GM12873 (cell line): ENCODE results near the gene PCDHGC3.

Experiments
- CTCF ChIP-seq: IDR thresholded peaks from 2 replicates; pipeline ENCODE4 v1.5.1; 2012; ENCODE audit warnings: low read depth, mild to moderate bottlenecking, moderate library complexity, low read length, control low read depth; ENCODE audit not compliant: insufficient read depth; ENCODE audit errors: missing control alignments

The PCDHGC3 gene

GRCh38 chr5:141439411-141440141 is 36.2 kb upstream of the PCDHGC3 start:
- no peak for TF ChIP-seq CTCF

GRCh38 chr5:141440341-141440740 is 35.4 kb upstream of the PCDHGC3 start:
- no peak for TF ChIP-seq CTCF

GRCh38 chr5:141441571-141442170 is 34.1 kb upstream of the PCDHGC3 start:
- TF ChIP-seq CTCF, result no peak

- no peak for TF ChIP-seq CTCF
These were observed 10.4 kb upstream of the PCDHGC3 start for GRCh38 chr5:141465351-141465750.

GRCh38 chr5:141476132-141476911 is 556 bp downstream of the PCDHGC3 start:
- TF ChIP-seq CTCF, result no peak

GRCh38 chr5:141477044-141477575 is 1.3 kb downstream of the PCDHGC3 start:
- TF ChIP-seq CTCF, result no peak

- no peak for TF ChIP-seq CTCF
These were observed 2.0 kb downstream of the PCDHGC3 start for GRCh38 chr5:141477815-141478214.
